ENCODE results near the gene LRRC17.

- TF ChIP-seq, protein P1, sequence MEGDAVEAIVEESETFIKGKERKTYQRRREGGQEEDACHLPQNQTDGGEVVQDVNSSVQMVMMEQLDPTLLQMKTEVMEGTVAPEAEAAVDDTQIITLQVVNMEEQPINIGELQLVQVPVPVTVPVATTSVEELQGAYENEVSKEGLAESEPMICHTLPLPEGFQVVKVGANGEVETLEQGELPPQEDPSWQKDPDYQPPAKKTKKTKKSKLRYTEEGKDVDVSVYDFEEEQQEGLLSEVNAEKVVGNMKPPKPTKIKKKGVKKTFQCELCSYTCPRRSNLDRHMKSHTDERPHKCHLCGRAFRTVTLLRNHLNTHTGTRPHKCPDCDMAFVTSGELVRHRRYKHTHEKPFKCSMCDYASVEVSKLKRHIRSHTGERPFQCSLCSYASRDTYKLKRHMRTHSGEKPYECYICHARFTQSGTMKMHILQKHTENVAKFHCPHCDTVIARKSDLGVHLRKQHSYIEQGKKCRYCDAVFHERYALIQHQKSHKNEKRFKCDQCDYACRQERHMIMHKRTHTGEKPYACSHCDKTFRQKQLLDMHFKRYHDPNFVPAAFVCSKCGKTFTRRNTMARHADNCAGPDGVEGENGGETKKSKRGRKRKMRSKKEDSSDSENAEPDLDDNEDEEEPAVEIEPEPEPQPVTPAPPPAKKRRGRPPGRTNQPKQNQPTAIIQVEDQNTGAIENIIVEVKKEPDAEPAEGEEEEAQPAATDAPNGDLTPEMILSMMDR (conservative IDR thresholded peaks at IDR 0.05), result no peak
- TF ChIP-seq EZH2 (IDR thresholded peaks at IDR 0.05; ENCODE audit: low read depth), result no peak
Measured at GRCh38 chr7:102985176-102985783, 72.5 kb downstream of the LRRC17 start.
